MM.1S (cell line): Measurements from ENCODE around the gene ZBTB32.

Experiments used
- DNase-seq: peaks from one replicate; pipeline ENCODE4 v3.0.0-alpha.2; 2015
- H2AFZ ChIP-seq: fragments of 300-600 bp; sonication (generic); 2 replicates; pipeline ENCODE4 v1.6.0; 2016; ENCODE audit warnings: antibody characterized with exemption, low read length
- H3F3A ChIP-seq: fragments of 300-600 bp; sonication (generic); 2 replicates; pipeline ENCODE4 v1.6.1; 2016; ENCODE audit warnings: mild to moderate bottlenecking, antibody characterized with exemption, low read length, moderate library complexity, mixed read lengths; ENCODE audit not compliant: insufficient read depth
- H3K27ac ChIP-seq: fragments of 300-600 bp; sonication (generic); 2 replicates; pipeline ENCODE4 v1.5.1; 2016; ENCODE audit warnings: mild to moderate bottlenecking, low read length
- H3K27me3 ChIP-seq: fragments of 300-600 bp; sonication (generic); replicated peaks from 2 replicates; pipeline ENCODE4 v1.6.0; 2016; ENCODE audit warnings: low read length; ENCODE audit not compliant: insufficient read depth
- H3K36me3 ChIP-seq: fragments of 300-600 bp; sonication (generic); replicated peaks from 2 replicates; pipeline ENCODE4 v1.6.1; 2016; ENCODE audit warnings: mild to moderate bottlenecking, low read length, mixed read lengths; ENCODE audit not compliant: insufficient read depth
- H3K4me1 ChIP-seq: fragments of 300-600 bp; sonication (generic); 2 replicates; pipeline ENCODE4 v1.6.1; 2016; ENCODE audit warnings: low read length, mixed read lengths
- H3K4me2 ChIP-seq: fragments of 300-600 bp; sonication (generic); 2 replicates; pipeline ENCODE4 v1.6.0; 2016; ENCODE audit warnings: low read depth, low read length
- H3K4me3 ChIP-seq: fragments of 300-600 bp; sonication (generic); 2 replicates; pipeline ENCODE4 v1.5.1; 2016; ENCODE audit warnings: low read length, mixed read lengths
- H3K79me2 ChIP-seq: fragments of 300-600 bp; sonication (generic); 2 replicates; pipeline ENCODE4 v1.6.1; 2016; ENCODE audit warnings: mixed run types, low read length, mixed read lengths
- H3K9ac ChIP-seq: fragments of 300-600 bp; sonication (generic); 2 replicates; pipeline ENCODE4 v1.6.1; 2016; ENCODE audit warnings: low read length, mixed read lengths
- H3K9me2 ChIP-seq: fragments of 300-600 bp; sonication (generic); replicated peaks from 2 replicates; pipeline ENCODE4 v1.6.1; 2016; ENCODE audit warnings: mild to moderate bottlenecking, low read length, mixed read lengths; ENCODE audit not compliant: insufficient read depth
- H3K9me3 ChIP-seq: fragments of 300-600 bp; sonication (generic); replicated peaks from 2 replicates; pipeline ENCODE4 v1.6.1; 2016; ENCODE audit warnings: mild to moderate bottlenecking, low read length, mixed read lengths; ENCODE audit not compliant: insufficient read depth
- H4K20me1 ChIP-seq: fragments of 300-600 bp; sonication (generic); 2 replicates; pipeline ENCODE4 v1.6.1; 2016; ENCODE audit warnings: mild to moderate bottlenecking, low read length, moderate library complexity, mixed read lengths; ENCODE audit not compliant: insufficient read depth
- EZH2 ChIP-seq: fragments of 300-600 bp; sonication (generic); optimal IDR thresholded peaks from 2 replicates; pipeline ENCODE3; 2017; ENCODE audit warnings: low read depth, mild to moderate bottlenecking, antibody characterized with exemption, low read length, mixed read lengths
- EZH2phosphoT487 ChIP-seq: fragments of 300-600 bp; sonication (generic); IDR thresholded peaks from 2 replicates; pipeline ENCODE4 v1.6.1; 2018; ENCODE audit warnings: antibody characterized with exemption, low read length
- TF ChIP-seq, protein P1 (sequence below): fragments of 300-600 bp; sonication (generic); IDR thresholded peaks from 2 replicates; pipeline ENCODE4 v1.5.1; 2016; ENCODE audit warnings: antibody characterized with exemption, low read length, mixed read lengths

The ZBTB32 gene

DNA sequence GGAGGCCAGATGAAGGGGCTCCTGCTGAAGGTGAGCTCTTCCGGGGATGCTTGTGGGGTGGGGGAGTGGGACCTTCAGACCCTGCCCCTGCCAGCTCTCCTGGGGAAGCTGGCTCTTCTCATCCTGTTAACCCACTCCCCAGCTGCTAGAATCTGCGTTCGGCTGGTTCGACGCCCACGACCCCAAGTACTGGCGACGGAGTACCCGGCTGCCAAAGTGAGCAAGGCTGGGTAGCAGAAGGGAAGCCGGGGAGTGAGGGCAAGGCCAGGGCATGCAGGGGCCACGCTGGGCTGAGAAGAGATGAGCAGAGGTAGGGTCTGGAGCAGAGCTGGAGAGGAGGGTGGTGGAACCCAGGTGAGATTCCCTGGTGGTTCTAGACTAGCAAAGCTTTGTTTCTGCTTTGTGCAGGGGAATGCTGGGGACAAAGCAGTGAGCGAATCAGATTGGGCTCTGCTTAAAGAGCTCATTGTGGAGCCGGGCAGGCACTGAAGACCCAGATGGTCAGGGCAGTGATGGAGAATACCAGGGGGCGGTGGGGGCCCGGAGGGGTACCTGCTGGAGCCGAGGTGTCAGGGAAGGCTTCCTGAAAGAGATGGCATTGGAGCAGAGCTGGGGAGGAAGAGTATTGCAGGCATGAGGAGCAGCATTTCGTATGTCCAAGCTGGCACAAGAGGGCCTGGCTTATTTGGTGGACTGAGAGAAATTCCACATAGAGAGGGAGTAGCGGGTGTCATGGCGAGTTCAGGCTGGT is 23.8 kb downstream of the ZBTB32 start:
- no peak overlapping the region for H2AFZ ChIP-seq
- H3K9me3 ChIP-seq: no peaks in the 10 kb centered on the region
- no peak overlapping the region for H3K9ac ChIP-seq
- H3K27ac ChIP-seq: no peak overlapping the region
- H3K79me2 ChIP-seq: no peaks in the 10 kb centered on the region
- H3K9me2 ChIP-seq: no peaks in the 10 kb centered on the region
- H3K27me3 ChIP-seq: no peaks in the 10 kb centered on the region
- no peaks in the 10 kb centered on the region for H3F3A ChIP-seq
- H3K36me3 ChIP-seq: peaks cover 7% of the 10 kb centered on the region; the same call in 1 of the 2 replicates
- no peaks in the 10 kb centered on the region for H4K20me1 ChIP-seq
- no peak for DNase-seq
- H3K4me1 ChIP-seq: no peaks in the 10 kb centered on the region
- H3K4me3 ChIP-seq: no peak overlapping the region
- H3K4me2 ChIP-seq: no peak overlapping the region
- TF ChIP-seq EZH2phosphoT487 (no peak), EZH2 (no peak)
- TF ChIP-seq, protein P1, sequence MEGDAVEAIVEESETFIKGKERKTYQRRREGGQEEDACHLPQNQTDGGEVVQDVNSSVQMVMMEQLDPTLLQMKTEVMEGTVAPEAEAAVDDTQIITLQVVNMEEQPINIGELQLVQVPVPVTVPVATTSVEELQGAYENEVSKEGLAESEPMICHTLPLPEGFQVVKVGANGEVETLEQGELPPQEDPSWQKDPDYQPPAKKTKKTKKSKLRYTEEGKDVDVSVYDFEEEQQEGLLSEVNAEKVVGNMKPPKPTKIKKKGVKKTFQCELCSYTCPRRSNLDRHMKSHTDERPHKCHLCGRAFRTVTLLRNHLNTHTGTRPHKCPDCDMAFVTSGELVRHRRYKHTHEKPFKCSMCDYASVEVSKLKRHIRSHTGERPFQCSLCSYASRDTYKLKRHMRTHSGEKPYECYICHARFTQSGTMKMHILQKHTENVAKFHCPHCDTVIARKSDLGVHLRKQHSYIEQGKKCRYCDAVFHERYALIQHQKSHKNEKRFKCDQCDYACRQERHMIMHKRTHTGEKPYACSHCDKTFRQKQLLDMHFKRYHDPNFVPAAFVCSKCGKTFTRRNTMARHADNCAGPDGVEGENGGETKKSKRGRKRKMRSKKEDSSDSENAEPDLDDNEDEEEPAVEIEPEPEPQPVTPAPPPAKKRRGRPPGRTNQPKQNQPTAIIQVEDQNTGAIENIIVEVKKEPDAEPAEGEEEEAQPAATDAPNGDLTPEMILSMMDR: no peak

DNA sequence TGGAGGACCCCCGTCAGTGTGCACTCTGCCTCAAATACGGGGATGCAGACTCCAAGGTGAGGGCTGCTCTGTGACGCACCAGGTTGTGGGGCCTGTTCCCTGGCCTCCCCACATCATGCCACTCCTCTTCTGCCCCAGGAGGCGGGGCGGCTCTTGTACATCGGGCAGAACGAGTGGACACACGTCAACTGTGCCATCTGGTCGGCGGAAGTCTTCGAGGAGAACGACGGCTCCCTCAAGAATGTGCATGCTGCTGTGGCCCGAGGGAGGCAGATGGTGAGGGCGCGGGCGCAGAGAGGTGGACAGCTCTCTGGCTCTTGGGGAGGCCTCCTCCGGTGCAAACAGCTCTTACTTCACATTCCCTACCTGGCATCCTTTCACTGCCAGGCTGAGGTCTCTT is 24.7 kb downstream of the ZBTB32 start:
- no peaks in the 10 kb centered on the region for H3K9me3 ChIP-seq
- H3K27me3 ChIP-seq: no peaks in the 10 kb centered on the region
- H3K27ac ChIP-seq: no peak overlapping the region
- TF ChIP-seq EZH2phosphoT487 (no peak), EZH2 (no peak)
- TF ChIP-seq, protein P1: no peak
- H2AFZ ChIP-seq: no peak overlapping the region
- H3F3A ChIP-seq: no peaks in the 10 kb centered on the region
- H3K4me2 ChIP-seq: no peak overlapping the region
- H3K4me1 ChIP-seq: no peaks in the 10 kb centered on the region
- H3K79me2 ChIP-seq: no peaks in the 10 kb centered on the region
- no peak overlapping the region for H3K4me3 ChIP-seq
- no peaks in the 10 kb centered on the region for H3K9me2 ChIP-seq
- no peak overlapping the region for H3K9ac ChIP-seq
- H3K36me3 ChIP-seq: peaks cover 12% of the 10 kb centered on the region; the same call in 1 of the 2 replicates
- DNase-seq: no peak
- H4K20me1 ChIP-seq: no peaks in the 10 kb centered on the region

DNA sequence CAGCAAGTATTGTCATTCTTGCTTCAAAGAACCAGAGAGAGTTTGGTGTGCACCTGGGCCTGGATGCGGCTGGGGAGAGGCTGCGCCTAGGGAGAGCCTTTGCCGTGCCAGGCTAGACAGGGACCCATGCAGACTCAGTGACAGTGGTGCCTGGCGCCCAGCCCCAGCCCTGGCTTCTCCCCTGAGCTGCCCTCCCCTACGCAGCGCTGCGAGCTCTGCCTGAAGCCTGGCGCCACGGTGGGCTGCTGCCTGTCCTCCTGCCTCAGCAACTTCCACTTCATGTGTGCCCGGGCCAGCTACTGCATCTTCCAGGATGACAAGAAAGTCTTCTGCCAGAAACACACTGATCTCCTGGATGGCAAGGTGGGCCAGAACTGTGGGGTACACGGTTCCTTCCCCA is 25.4 kb downstream of the ZBTB32 start:
- Histone ChIP-seq H3K4me2 (no peak overlapping the region), H2AFZ (no peak overlapping the region), H3K9me3 (no peaks in the 10 kb centered on the region), H3K27me3 (no peaks in the 10 kb centered on the region), H3K9ac (no peak overlapping the region), H3F3A (no peaks in the 10 kb centered on the region), H3K27ac (no peak overlapping the region), H3K9me2 (no peaks in the 10 kb centered on the region), H3K4me3 (no peak overlapping the region), H3K79me2 (no peaks in the 10 kb centered on the region), H4K20me1 (no peaks in the 10 kb centered on the region), H3K36me3 (peaks cover 12% of the 10 kb centered on the region; the same call in 1 of the 2 replicates), H3K4me1 (no peaks in the 10 kb centered on the region)
- DNase-seq: no peak
- TF ChIP-seq, protein P1: no peak
- no peak for TF ChIP-seq EZH2phosphoT487
- no peak for TF ChIP-seq EZH2
